GM19238 (cell line): ENCODE measurements around the gene CMAS.

Source experiments
- DNase-seq: peaks from one replicate; pipeline ENCODE4 v3.0.0; 2011; ENCODE audit warnings: low spot score; ENCODE audit not compliant: insufficient read length

The CMAS gene

DNA sequence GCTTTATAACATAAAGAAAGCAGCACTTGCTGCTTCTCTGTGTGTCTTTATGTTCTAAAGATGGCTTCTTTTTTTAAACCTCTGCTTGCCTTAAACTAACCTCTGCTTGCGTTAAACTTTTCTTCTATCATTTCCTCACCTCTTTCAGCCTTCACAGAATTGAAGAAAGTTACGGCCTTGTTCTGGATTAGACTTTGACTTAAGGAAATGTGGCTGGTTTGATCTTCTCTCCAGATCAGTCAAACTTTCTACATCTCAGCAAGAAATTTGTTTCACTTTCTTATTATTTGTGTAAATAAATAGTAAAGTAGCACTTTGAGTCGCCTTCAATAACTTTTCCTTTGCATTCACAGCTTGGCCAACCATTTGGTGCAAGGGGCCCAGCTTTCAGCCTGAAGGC is 64.2 kb downstream of the CMAS start:
- DNase-seq = no peak
